DOHH2 (cell line): ENCODE measurements around the gene ANKRD6.

ENCODE experiments used
- CTCF ChIP-seq: fragments of 200-600 bp; sonication (generic); IDR thresholded peaks from one replicate; pipeline ENCODE4 v1.5.1; 2014; ENCODE audit warnings: antibody characterized with exemption, mild to moderate bottlenecking, low read depth, low read length; ENCODE audit not compliant: poor library complexity, severe bottlenecking
- EZH2phosphoT487 ChIP-seq: fragments of 200-600 bp; sonication (generic); IDR thresholded peaks from 2 replicates; pipeline ENCODE4 v1.6.1; 2017; ENCODE audit warnings: borderline replicate concordance, mild to moderate bottlenecking, antibody characterized with exemption, low read length, moderate library complexity, mixed read lengths

GRCh38 chr6:89682991-89683390, 250.0 kb downstream of the ANKRD6 start:
- TF ChIP-seq CTCF = no peak
- TF ChIP-seq EZH2phosphoT487 = no peak
